Dedifferentiated amniotic fluid mesenchymal stem cell (primary cell): ENCODE results near the gene PNKD.
A peak's percentile ranks its signal among the peaks of the same experiment; 100 is the strongest.

Experiments used
- DNase-seq: peaks from one replicate; pipeline ENCODE4 v3.0.0-alpha.2; 2016; ENCODE audit errors: extremely low spot score

Gene PNKD

DNA sequence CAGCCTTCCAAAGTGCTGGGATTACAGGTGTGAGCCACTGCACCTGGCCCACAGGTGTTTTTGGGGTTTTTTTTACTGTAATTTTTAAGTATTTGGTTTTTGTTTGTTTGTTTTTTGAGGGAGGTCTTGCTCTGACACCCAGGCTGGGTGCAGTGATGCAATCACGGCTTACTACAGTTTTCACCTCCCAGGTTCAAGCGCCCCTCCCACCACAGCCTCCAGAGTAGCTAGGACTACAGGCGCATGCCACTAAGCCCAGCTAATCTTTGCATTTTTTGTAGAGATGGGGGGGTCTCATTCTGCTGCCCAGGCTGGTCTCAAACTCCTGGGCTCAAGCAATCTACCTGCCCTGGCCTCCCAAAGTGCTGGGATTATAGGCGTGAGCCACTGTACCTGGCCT is 104.5 kb downstream of the PNKD start:
- DNase-seq = no peak

DNA sequence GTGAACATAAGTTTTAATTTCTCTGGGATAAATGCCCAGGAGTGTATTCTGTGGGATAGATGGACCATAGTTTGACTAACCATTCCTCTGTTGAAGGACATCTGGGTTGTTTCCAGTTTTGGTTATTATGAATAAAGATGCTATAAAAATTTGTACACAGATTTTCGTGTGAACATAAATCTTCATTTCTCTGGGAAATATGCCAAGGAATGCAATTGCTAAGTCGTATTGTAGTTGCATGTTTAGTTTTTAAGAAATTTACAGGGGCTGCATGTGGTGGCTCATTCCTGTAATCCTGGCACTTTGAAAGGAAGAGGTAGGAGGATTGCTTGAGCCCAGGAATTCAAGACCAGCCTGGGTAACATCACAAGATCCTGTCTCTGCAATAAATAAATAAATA is 104.9 kb downstream of the PNKD start:
- DNase-seq = peak; percentile 83

GRCh38 chr2:218378053-218378452 is 107.7 kb downstream of the PNKD start:
- DNase-seq = no peak

- no peak for DNase-seq
These were observed 111.6 kb downstream of the PNKD start, which contains the start of gene SLC11A1 for GRCh38 chr2:218381916-218382366. SLC11A1 (plus strand) TSS chr2:218382273; CDS start chr2:218382369, 96 bp downstream.

GRCh38 chr2:218382785-218383184 is 112.5 kb downstream of the PNKD start:
- DNase-seq = no peak

GRCh38 chr2:218383892-218384519 is 113.7 kb downstream of the PNKD start:
- DNase-seq = no peak

GRCh38 chr2:218384975-218385374 is 114.7 kb downstream of the PNKD start:
- no peak for DNase-seq

GRCh38 chr2:218386505-218387368 is 116.4 kb downstream of the PNKD start:
- no peak for DNase-seq

DNA sequence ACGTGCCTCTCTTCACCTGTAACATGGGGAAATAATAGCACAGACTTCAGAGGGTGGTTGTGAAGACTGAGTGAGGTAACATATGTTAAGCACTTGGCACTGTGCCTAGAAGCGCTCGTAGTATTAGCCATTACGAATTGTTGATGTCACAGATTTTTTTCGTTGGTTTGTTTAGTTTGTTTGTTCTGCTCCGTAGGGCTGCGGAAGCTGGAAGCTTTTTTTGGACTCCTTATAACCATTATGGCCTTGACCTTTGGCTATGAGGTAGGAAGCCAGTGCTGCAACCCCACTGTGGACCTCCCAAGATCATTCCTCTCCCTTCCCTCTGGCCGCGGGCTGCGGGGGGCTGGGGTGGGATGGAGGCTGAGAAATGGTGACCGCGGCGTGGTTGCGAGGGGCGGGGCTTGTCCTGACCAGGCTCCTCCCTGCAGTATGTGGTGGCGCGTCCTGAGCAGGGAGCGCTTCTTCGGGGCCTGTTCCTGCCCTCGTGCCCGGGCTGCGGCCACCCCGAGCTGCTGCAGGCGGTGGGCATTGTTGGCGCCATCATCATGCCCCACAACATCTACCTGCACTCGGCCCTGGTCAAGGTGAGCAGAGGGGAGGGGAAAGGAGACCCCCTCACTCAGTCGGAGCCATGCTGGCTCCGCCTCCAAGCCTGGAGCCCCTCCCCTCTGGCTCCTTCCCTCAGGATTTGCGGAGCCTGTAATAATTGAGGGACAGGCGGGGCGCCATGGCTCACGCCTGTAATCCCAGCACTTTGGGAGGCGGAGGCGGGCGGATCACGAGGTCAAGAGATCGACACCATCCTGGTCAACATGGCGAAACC is 117.3 kb downstream of the PNKD start:
- DNase-seq = no peak

DNA sequence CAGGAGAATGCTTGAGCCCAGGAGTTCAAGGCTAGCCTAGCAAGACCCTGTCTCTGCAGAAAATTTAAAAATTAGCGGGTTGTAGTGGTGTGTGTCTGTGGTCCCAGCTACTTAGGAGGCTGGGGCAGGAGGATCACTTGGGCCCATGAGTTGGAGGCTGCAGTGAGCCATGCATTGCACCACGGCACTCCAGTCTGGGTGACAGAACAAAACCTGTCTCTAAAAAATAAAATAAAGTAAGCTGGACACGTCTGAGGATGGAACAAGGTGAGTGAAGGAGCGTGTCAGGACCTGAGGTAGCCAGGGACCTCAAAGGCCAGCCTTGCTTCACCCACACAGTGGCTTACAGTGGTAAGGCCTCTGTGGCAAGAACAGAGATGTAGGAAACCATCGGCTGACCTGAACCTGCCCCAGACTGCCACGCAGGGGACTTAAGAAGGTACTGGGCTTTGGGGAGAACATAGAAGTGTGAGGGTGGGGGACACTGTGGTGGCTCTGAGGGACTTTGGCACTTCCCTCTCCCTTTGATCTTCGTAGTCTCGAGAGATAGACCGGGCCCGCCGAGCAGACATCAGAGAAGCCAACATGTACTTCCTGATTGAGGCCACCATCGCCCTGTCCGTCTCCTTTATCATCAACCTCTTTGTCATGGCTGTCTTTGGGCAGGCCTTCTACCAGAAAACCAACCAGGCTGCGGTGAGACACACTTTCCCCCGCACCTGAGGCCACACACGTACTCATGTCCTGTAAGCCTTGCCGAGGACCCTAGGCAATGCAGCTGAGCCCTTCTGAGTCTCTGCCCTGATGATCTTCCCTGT is 119.2 kb downstream of the PNKD start:
- no peak for DNase-seq

DNA sequence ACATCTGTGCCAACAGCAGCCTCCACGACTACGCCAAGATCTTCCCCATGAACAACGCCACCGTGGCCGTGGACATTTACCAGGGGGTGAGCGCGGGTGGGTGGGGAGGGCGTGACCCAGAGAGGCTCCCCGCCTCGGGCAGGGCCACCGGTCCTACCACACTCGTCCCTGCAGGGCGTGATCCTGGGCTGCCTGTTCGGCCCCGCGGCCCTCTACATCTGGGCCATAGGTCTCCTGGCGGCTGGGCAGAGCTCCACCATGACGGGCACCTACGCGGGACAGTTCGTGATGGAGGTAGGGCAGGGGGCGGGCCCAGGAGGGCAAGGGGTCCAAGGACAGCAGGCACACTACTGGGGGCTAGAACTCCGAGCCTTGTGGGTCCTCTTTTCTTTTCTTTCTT is 120.9 kb downstream of the PNKD start:
- DNase-seq = no peak

DNA sequence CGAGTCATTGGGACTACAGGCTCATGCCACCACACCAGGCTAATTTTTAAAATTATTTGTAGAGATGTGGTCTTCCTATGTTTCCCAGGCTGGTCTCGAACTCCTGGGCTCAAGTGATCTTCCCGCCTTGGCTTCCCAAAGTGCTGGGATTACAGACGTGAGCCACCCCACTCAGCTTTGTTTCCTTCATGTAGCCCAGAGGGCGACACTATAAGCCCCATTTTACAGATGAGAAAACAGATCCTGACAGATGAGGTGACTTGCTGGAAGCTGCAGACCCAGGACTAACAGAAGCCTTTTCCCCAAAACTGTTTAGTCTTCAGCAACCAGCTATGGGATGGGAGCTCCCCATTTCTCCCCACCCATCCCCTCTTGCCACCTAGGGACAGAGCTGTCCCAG is 122.1 kb downstream of the PNKD start:
- no peak for DNase-seq

GRCh38 chr2:218392891-218393462 is 122.7 kb downstream of the PNKD start:
- DNase-seq = no peak

DNA sequence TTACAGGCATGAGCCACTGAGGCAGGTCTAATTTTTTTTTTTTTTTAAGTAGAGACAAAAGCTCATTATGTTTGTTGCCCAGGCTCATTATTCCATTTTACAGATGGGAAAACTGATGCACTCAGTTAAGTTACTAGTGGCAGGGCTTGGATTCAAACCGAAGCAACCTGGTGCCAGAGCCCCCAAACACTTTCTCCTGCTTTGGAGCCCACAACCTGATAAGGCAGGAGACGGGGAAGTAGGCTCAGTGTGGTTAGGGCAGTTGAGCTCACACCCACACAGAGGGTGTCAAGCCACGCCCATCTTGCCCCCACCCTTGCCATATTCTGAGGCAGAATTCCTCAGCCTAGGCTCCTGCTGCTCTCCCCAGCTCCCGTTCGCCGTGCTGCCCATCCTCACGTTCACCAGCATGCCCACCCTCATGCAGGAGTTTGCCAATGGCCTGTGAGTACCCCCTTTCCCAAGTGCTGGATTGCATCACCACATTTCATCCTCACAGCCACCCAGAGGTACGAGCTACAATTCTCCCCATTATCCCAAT is 123.5 kb downstream of the PNKD start:
- DNase-seq = no peak

DNA sequence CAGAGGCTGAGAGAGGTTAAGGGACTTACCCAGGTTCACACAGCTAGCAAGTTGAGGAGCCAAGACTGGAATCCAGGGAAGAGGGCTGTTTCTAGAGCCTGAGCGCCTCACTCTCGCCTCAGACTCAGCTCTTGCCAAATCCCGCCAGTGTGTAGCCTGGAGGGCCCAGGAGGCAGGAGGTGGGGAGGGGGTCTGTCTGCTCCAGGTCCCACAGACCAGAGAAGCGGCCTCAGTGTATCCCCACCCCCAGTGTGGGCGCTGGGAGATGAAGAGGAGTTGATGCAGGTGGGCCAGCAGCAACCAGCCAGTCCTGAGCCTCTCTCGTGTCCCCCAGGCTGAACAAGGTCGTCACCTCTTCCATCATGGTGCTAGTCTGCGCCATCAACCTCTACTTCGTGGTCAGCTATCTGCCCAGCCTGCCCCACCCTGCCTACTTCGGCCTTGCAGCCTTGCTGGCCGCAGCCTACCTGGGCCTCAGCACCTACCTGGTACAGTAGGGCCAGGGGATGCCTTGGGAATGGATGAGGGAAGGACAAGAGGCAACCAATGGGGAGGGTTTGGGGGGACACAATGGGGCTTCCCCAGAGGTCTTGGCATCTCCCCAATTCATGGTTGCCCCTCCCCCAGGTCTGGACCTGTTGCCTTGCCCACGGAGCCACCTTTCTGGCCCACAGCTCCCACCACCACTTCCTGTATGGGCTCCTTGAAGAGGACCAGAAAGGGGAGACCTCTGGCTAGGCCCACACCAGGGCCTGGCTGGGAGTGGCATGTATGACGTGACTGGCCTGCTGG is 124.2 kb downstream of the PNKD start:
- DNase-seq = no peak

- DNase-seq = no peak
These were observed 124.7 kb downstream of the PNKD start for GRCh38 chr2:218395090-218395444.

- no peak for DNase-seq
These were observed 125.1 kb downstream of the PNKD start for GRCh38 chr2:218395456-218395825.

- DNase-seq = peak; percentile 92
These were observed 125.7 kb downstream of the PNKD start for GRCh38 chr2:218395826-218396687.
